Neural progenitor cell (in vitro differentiated cells): Measurements from ENCODE around the gene TMEM131L.

Source experiments
- EZH2 ChIP-seq: fragments of 200-600 bp; sonication (generic); IDR thresholded peaks from 2 replicates; pipeline ENCODE4 v1.6.1; 2017; ENCODE audit warnings: antibody characterized with exemption, mild to moderate bottlenecking, moderate library complexity
- TF ChIP-seq, protein P1 (sequence below): fragments of 200-600 bp; sonication (generic); IDR thresholded peaks from 2 replicates; pipeline ENCODE4 v1.5.1; 2017; ENCODE audit warnings: antibody characterized with exemption, mild to moderate bottlenecking

DNA sequence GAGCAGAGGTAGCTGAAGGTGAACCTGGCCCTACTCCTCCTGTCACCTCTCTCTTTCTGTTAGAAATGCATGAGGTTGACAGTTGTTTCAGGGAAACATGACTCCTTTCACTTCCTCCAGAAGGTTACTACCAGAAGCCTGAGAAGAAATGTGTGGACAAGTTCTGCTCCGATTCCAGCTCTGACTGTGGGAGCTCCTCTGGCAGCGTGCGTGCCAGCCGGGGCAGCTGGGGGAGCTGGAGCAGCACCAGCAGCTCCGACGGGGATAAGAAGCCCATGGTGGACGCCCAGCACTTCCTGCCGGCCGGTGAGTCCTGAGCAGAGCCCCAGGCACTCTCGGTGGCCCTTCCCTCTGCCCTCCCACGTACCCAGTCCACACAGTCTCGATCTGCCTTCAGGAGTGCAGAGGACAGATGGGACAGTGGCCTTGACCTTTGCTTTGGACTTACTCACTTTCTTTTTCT lies 156.6 kb downstream of the TMEM131L start:
- TF ChIP-seq, protein P1, sequence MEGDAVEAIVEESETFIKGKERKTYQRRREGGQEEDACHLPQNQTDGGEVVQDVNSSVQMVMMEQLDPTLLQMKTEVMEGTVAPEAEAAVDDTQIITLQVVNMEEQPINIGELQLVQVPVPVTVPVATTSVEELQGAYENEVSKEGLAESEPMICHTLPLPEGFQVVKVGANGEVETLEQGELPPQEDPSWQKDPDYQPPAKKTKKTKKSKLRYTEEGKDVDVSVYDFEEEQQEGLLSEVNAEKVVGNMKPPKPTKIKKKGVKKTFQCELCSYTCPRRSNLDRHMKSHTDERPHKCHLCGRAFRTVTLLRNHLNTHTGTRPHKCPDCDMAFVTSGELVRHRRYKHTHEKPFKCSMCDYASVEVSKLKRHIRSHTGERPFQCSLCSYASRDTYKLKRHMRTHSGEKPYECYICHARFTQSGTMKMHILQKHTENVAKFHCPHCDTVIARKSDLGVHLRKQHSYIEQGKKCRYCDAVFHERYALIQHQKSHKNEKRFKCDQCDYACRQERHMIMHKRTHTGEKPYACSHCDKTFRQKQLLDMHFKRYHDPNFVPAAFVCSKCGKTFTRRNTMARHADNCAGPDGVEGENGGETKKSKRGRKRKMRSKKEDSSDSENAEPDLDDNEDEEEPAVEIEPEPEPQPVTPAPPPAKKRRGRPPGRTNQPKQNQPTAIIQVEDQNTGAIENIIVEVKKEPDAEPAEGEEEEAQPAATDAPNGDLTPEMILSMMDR: no peak
- no peak for TF ChIP-seq EZH2
